ENCODE results near the gene MYO1D. TPM values are rescaled to one million over a fixed set of nuclear protein-coding genes. Genes with fewer than 3 reads are reported as not detected.

The MYO1D gene
- total RNA-seq, 1 experiment from 2014 or later, result 29.9 TPM

DNA sequence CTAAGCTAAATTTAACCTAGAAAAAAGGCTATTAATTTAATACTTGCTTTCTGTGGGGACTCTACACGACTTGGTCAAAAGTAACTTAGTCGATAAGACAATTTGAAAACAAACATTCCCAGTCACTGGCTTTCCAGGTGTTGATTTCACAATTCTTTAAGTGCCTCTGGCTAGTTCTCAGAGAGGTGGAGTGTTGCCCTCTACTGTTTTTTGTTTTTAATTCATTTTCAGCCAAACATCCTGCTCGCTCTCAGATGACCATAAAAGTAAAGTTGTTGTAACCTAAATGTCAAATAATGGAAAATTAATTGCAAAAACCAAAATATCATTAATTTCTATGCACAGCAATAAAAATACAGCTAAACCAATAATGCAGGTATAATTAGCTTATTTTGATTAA is 107.1 kb downstream of the MYO1D start:
- DNase-seq (ENCODE audit: low spot score) (no peak), ATAC-seq (peak; percentile 26; the same call in 1 of the 2 replicates)
- H3K27me3 Mint-ChIP-seq (ENCODE audit: low read depth), result no peaks in the 10 kb centered on the region
- peaks cover 7% of the 10 kb centered on the region for H3K9me3 Mint-ChIP-seq
- H3K36me3 Mint-ChIP-seq, result peaks cover 3% of the 10 kb centered on the region; the same call in 1 of the 2 replicates
- H3K4me3 Mint-ChIP-seq, result no peak overlapping the region
- CTCF ChIA-PET, result interaction anchor here (1.0 to 1.9 kb wide), 6 partner anchors 13 to 269 kb away, joined by 3 to 12 read pairs (median 3); no protein-coding TSS in a partner anchor
- H3K27ac Mint-ChIP-seq, result no peak overlapping the region
- H3K4me1 Mint-ChIP-seq, result peaks cover 14% of the 10 kb centered on the region
- TF ChIP-seq OVOL2 (CRISPR knock-in tag; IDR thresholded peaks at IDR 0.05; ENCODE audit: borderline replicate concordance) (no peak), TP53 (CRISPR knock-in tag; IDR thresholded peaks at IDR 0.05) (no peak), SOX15 (CRISPR knock-in tag; IDR thresholded peaks at IDR 0.05) (no peak), ZNF263 (CRISPR knock-in tag; IDR thresholded peaks at IDR 0.05; ENCODE audit: low read depth) (no peak), NR3C1 (CRISPR knock-in tag; conservative IDR thresholded peaks at IDR 0.05; ENCODE audit: low read depth) (no peak), NR1H2 (CRISPR knock-in tag; IDR thresholded peaks at IDR 0.05) (no peak), ZNF671 (CRISPR knock-in tag; IDR thresholded peaks at IDR 0.05) (no peak), RORB (CRISPR knock-in tag; IDR thresholded peaks at IDR 0.05) (no peak)
- TF ChIP-seq, protein P1, sequence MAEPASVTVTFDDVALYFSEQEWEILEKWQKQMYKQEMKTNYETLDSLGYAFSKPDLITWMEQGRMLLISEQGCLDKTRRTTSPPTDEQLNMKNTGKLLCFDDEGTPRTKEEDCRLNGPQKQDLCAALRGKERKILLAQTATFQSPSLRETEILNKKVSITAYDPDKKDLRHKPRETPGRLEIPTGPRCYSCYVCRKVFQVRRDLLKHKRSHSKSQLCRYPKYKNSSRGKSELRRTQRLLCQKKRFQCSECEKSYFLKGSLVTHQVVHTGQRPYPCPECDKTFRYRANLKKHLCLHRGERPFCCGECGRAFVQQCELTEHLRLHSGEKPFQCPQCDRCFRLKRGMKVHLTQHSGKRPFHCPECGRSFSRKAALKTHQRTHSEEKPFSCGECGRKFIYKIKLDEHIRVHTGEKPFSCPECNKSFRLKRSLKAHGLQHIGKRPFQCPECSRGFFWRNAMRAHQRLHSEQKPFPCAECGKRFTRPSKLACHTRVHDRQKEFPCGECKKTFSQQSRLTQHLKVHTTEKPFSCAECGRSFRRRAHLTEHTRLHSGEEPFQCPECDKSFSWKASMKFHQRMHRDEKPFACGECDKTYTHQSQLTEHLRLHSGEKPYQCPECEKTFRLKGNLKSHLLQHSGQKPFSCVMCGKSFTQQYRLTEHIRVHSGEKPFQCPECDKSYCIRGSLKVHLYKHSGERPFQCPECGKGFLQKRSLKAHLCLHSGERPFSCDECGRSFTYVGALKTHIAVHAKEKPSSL (CRISPR knock-in tag; conservative IDR thresholded peaks at IDR 0.05), result no peak
- POLR2A ChIA-PET, result no interaction called here

DNA sequence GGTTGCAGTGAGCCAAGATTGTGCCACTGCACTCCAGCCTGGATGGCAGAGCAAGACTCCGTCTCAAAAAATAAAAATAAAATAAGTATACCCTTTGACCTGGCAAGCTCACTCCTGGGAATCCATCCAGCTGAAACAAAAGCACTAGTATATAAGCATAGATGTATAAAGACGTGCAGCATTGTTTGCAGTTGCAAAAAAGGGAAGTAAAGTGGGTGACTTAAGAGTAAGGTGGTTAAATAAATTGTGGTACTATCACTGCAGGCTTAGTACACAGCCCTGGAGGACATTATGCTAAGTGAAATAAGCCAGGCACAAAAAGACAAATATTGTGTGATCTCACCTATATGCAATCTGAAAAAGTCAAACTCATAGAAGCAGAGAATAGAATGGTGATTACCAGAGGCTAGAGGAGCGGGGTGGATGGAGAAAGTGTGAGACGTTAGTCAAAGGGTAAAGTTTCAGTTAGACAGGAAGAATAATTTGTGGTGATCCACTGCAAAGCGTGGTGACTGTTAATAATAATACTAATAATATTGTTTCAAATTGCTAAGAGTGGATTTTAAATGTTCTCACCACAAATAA is 113.0 kb downstream of the MYO1D start:
- POLR2A ChIA-PET, result no interaction called here
- TF ChIP-seq ZNF138 (CRISPR knock-in tag; conservative IDR thresholded peaks at IDR 0.05), result no peak
- no peak for TF ChIP-seq ATF1 (CRISPR knock-in tag; IDR thresholded peaks at IDR 0.05)
- TF ChIP-seq, protein P1 (CRISPR knock-in tag; conservative IDR thresholded peaks at IDR 0.05), result no peak
- TF ChIP-seq, protein P2, sequence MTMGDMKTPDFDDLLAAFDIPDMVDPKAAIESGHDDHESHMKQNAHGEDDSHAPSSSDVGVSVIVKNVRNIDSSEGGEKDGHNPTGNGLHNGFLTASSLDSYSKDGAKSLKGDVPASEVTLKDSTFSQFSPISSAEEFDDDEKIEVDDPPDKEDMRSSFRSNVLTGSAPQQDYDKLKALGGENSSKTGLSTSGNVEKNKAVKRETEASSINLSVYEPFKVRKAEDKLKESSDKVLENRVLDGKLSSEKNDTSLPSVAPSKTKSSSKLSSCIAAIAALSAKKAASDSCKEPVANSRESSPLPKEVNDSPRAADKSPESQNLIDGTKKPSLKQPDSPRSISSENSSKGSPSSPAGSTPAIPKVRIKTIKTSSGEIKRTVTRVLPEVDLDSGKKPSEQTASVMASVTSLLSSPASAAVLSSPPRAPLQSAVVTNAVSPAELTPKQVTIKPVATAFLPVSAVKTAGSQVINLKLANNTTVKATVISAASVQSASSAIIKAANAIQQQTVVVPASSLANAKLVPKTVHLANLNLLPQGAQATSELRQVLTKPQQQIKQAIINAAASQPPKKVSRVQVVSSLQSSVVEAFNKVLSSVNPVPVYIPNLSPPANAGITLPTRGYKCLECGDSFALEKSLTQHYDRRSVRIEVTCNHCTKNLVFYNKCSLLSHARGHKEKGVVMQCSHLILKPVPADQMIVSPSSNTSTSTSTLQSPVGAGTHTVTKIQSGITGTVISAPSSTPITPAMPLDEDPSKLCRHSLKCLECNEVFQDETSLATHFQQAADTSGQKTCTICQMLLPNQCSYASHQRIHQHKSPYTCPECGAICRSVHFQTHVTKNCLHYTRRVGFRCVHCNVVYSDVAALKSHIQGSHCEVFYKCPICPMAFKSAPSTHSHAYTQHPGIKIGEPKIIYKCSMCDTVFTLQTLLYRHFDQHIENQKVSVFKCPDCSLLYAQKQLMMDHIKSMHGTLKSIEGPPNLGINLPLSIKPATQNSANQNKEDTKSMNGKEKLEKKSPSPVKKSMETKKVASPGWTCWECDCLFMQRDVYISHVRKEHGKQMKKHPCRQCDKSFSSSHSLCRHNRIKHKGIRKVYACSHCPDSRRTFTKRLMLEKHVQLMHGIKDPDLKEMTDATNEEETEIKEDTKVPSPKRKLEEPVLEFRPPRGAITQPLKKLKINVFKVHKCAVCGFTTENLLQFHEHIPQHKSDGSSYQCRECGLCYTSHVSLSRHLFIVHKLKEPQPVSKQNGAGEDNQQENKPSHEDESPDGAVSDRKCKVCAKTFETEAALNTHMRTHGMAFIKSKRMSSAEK (CRISPR knock-in tag; IDR thresholded peaks at IDR 0.05; ENCODE audit: borderline replicate concordance), result no peak
- no peak for TF ChIP-seq ZNF396 (CRISPR knock-in tag; IDR thresholded peaks at IDR 0.05; ENCODE audit: borderline replicate concordance)
- TF ChIP-seq FOXK1 (CRISPR knock-in tag; IDR thresholded peaks at IDR 0.05), result no peak
- TF ChIP-seq JUN (CRISPR knock-in tag; IDR thresholded peaks at IDR 0.05), result no peak
- no peak for TF ChIP-seq ZNF219 (CRISPR knock-in tag; IDR thresholded peaks at IDR 0.05; ENCODE audit: borderline replicate concordance)
- TF ChIP-seq, protein P3, sequence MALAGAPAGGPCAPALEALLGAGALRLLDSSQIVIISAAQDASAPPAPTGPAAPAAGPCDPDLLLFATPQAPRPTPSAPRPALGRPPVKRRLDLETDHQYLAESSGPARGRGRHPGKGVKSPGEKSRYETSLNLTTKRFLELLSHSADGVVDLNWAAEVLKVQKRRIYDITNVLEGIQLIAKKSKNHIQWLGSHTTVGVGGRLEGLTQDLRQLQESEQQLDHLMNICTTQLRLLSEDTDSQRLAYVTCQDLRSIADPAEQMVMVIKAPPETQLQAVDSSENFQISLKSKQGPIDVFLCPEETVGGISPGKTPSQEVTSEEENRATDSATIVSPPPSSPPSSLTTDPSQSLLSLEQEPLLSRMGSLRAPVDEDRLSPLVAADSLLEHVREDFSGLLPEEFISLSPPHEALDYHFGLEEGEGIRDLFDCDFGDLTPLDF (CRISPR knock-in tag; IDR thresholded peaks at IDR 0.05), result no peak
- TF ChIP-seq, protein P4, sequence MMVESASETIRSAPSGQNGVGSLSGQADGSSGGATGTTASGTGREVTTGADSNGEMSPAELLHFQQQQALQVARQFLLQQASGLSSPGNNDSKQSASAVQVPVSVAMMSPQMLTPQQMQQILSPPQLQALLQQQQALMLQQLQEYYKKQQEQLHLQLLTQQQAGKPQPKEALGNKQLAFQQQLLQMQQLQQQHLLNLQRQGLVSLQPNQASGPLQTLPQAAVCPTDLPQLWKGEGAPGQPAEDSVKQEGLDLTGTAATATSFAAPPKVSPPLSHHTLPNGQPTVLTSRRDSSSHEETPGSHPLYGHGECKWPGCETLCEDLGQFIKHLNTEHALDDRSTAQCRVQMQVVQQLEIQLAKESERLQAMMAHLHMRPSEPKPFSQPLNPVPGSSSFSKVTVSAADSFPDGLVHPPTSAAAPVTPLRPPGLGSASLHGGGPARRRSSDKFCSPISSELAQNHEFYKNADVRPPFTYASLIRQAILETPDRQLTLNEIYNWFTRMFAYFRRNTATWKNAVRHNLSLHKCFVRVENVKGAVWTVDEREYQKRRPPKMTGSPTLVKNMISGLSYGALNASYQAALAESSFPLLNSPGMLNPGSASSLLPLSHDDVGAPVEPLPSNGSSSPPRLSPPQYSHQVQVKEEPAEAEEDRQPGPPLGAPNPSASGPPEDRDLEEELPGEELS (CRISPR knock-in tag; IDR thresholded peaks at IDR 0.05), result no peak
- TF ChIP-seq, protein P5, sequence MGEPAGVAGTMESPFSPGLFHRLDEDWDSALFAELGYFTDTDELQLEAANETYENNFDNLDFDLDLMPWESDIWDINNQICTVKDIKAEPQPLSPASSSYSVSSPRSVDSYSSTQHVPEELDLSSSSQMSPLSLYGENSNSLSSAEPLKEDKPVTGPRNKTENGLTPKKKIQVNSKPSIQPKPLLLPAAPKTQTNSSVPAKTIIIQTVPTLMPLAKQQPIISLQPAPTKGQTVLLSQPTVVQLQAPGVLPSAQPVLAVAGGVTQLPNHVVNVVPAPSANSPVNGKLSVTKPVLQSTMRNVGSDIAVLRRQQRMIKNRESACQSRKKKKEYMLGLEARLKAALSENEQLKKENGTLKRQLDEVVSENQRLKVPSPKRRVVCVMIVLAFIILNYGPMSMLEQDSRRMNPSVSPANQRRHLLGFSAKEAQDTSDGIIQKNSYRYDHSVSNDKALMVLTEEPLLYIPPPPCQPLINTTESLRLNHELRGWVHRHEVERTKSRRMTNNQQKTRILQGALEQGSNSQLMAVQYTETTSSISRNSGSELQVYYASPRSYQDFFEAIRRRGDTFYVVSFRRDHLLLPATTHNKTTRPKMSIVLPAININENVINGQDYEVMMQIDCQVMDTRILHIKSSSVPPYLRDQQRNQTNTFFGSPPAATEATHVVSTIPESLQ (CRISPR knock-in tag; IDR thresholded peaks at IDR 0.05), result no peak
- TF ChIP-seq GRHL2 (CRISPR knock-in tag; IDR thresholded peaks at IDR 0.05; ENCODE audit: insufficient replicate concordance, severe bottlenecking), result no peak

More for the DNA sequence above, 113.0 kb downstream of the MYO1D start:
- ATAC-seq, result no peak
- Mint-ChIP-seq H3K4me1 (no peaks in the 10 kb centered on the region), H3K27me3 (ENCODE audit: low read depth) (no peaks in the 10 kb centered on the region), H3K9me3 (no peaks in the 10 kb centered on the region), H3K27ac (no peak overlapping the region), H3K4me3 (no peak overlapping the region), H3K36me3 (peaks cover 6% of the 10 kb centered on the region)
- no peak for DNase-seq (ENCODE audit: low spot score)
- CTCF ChIA-PET, result interaction anchor here (1.0 to 1.1 kb wide), 2 partner anchors 105 to 114 kb away, joined by 3 to 4 read pairs; no protein-coding TSS in a partner anchor
